SKM-1 (cell line): Measurements from ENCODE around the gene TMEM51.

Experiments used
- DNase-seq: peaks from one replicate; lab custom pipeline; 2025; ENCODE audit not compliant: unreplicated experiment; lab: John Stamatoyannopoulos, UW

The TMEM51 gene

GRCh38 chr1:15191770-15192169, 38.2 kb downstream of the TMEM51 start:
- DNase-seq, result no peak

GRCh38 chr1:15192916-15193550, 39.5 kb downstream of the TMEM51 start:
- no peak for DNase-seq

- no peak for DNase-seq
These were observed 42.0 kb downstream of the TMEM51 start for GRCh38 chr1:15195420-15196052.

- no peak for DNase-seq
These were observed 42.5 kb downstream of the TMEM51 start for GRCh38 chr1:15196069-15196468.

DNA sequence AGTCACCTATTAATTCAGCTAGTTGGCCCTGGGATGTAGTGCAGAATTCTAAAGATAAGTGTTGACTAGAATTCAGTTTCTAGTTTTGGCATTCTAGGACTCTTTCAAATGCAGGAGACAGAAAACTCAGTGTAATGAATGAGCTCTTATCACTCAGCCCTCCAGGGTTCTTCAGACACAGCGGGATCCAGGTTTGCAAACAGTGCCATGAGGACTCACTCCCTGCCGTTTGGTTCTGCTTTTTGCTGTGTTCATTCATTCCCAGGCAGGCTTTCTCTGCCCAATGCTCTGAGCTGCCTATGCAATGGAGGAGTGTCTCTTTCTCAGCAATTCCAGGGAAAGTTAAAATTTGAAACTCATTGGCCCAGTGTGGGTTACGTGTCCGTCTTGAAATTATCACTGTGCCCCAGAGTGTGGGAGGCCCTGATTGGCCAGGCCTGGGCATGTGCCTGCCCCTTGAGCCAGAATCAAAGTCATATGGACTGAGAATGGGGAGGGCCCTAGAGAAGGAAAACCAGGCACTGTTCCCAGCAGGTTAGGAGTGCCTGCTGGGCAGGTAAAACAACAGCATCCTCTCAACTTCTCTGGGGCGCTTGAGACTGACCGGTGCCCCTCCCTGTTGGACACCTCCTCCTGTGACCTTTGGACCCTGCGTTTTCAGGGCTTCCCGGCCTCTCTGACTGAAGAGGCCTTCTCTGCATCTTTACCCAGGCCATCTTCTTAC, 43.4 kb downstream of the TMEM51 start:
- DNase-seq, result no peak

DNA sequence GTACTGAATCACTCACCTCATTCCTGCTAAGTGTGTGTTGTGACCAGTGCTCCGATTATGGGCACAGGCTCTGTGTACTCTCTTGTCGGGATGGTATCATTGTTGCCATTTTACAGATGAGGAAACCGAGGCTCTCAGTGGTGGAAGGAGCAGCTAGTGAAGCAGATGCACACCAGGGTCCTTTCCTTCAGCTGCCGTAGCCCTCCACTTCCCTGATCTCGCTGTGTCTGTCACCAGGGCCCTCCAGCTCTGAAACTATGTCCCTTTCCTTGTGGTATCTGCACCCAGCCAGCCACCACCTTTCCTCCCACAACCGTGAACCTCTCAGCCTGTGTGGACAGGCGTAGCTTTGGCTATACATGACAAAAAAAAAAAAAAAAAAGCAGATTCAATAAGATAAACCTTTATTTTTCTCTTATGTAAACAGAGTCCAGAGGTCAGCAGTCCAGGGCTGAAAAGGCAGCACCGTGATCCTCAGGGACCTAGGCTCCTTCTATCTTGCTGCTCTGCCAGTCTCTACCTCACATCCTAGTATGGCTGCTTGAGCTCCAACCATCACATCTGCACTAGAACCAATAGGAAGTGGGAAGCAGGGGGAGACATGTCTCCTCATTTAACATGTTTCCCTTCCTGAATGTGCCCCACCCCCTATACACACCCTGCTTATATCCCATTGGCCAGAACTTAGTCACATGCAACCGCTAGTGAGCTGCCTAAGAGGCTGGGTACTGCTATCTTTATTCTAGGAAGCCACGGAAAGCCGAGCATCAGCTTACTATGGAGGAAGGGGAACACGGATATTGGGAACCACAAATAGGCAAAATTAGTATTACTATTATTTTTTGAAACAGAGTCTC, 44.3 kb downstream of the TMEM51 start:
- DNase-seq, result no peak

GRCh38 chr1:15198684-15199083, 45.1 kb downstream of the TMEM51 start:
- DNase-seq, result no peak

GRCh38 chr1:15201221-15201620, 47.7 kb downstream of the TMEM51 start:
- DNase-seq, result no peak

DNA sequence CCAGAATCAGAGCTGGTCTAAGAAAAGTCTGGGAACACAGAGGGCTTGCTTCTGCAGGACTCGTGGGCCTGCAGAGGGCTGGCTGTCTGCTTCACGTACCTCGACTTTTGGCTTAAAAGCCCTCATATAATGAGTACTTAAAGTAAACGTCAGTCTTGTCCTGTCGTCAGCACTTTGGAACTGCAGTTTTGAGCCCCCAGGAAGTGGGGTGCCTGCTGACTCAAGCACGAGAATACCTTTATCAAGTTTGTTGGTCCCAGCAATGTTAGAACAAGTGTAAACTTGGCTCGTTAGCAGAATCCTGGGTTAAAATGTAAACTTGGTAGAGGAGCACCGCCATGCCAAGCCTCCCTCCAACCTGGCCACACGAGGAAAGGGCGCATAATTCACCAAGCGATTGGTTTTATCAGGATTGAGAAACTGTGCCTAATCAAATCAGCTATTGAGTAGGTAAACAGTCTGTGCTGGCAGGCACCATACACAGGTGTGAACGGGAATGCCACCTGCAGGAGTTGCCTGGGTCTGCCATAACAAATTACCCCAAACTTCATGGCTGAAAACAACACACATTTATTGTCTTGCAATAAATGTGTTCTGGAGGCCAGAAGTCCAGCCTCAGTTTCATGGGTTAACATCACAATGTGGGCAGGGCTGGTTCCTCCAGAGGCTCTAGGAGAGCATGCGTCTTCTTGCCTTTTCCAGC, 48.5 kb downstream of the TMEM51 start:
- no peak for DNase-seq

DNA sequence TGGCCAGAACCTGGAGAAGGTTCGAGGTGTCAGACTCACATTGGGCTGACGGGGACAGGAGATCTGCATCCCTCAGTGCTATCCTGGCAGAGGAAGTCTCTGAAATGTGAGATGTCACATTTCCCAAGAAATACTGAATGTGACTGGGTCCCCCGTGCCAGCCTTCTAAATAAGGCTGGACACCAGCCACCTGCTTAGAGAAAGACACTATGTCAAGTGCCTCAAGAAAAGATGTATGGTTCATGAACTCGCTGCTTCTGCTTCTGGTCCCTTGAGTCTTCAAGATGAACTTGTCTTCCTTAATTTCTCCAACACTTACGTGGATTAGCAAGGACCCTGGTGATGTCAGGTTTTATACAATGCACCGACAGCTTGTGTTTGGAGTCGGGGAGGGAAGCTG, 51.4 kb downstream of the TMEM51 start:
- no peak for DNase-seq

DNA sequence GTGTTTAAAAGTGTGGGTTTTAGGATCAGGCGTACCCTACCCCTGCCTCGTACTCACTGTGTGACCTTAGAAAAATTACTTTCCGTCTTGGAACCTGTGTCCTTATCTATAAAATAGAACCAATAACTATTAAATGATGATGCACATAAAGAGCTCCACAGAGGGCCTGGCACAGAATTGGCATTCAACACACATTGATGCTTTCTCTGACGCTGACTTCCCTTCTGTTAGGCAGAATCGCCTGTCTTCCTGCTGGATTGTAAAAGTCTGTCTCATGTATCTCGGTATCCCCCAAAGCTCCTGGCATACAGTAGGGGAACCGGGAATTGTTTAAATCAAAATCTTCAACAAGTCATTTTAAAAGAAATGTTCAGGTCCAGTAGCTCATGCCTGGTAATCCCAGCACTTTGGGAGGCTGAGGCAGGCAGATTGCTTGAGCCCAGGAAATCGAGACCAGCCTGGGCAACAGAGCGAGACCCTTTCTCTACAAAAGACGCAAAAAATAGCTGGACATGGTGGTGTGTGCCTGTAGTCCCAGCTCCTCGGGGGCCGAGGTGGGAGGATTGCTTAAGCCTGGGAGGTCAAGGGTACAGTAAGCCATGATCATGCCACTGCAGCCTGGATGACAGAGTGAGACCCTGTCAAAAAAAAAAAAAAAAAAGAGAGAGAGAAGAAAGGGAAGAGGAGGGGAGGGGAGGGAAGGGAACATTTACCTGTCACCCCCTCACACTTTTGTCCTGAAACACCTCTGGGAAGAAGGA, 52.2 kb downstream of the TMEM51 start:
- DNase-seq, result no peak

DNA sequence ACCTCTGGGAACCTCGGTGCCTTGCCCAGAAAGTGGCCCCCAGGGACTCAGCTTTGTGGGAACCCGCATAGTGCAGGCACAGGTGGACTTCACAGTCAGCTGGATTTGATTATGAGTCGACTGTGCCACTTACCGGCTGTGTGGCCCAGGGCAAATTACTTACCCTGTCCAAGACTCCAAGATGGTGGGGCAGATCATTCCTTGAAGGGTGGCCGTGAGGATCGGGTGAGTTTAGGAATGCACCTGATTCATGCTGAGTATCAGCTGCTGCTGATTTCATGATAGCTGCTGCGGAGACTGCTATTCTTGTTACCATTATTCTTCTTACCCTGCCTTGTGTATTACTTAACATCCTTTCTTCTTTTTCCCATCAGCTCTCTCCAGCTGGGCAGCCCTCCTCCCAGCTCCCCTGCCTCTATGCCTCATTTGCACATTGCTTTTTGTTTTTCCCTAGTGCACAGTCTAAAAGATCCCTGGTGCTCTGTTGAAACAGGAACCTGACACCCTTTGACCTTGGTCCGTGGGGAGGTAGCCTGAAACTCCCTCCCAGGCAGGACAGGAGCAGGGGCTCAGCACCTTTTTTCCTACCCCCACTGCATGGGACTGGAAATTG, 53.0 kb downstream of the TMEM51 start:
- no peak for DNase-seq

DNA sequence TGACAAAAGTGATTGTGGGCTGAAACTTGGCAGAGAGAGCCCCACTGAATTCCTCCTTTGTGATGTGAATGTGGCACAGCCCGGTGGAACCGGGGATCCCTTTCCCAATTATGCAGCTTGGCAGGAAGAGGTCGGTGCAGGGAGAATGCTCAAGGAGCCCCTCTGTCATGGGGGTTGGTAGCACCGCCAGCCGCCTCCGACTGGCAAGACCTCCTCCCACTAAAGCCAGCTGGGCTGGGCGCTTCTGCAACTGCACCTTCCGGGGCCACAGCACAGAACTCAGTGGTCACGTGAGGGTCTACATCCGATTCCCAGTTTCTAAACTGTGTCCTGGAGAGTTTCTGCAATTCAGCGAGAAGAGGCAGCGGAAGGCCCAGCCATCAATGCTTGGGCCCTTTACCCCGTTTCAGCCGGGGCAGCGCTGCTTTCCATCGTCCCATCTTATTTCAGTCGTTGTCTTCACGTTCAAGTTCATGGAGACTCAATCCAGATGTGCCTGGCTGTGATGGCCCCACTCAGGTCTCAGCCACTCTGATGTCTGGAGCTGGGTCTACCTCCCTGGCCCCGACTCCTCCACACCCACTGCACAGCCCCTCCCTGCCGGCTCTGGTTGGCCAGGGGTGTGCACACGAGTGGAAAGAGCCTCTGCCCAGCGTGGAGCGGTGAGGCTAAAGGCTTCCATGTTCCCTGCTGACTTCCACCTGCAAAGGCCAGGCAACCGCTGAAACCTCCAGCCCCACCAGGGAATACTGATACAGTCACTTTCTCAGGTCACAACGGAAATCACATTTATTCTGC, 53.7 kb downstream of the TMEM51 start:
- no peak for DNase-seq

DNA sequence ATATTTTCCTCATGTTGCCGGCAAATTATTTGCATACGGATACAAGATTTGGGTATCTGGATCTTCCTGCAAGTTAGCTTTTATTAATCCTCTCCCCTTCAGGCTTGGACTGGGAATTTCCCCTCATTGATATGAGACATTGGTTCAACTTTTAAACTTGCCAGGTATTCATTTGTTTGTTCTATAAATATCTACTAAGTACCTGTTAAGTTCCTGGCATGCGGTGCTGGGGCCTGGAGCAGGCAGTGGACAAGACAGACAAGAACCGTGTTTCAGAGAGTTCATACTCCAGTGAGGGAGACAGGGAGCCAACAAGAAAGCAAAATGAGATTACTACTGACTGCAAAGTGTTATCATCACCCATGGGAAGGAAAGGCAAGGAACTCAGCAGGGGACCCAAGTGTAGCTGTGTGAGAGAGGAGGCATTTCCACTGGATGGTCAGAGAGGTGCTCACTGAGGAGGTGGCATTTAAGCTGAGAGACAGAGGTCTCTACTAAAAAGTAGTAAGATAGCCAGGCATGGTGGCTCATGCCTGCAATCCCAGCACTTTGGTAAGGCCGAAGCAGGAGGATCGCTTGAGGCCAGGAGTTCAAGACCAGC, 54.4 kb downstream of the TMEM51 start:
- DNase-seq, result no peak

DNA sequence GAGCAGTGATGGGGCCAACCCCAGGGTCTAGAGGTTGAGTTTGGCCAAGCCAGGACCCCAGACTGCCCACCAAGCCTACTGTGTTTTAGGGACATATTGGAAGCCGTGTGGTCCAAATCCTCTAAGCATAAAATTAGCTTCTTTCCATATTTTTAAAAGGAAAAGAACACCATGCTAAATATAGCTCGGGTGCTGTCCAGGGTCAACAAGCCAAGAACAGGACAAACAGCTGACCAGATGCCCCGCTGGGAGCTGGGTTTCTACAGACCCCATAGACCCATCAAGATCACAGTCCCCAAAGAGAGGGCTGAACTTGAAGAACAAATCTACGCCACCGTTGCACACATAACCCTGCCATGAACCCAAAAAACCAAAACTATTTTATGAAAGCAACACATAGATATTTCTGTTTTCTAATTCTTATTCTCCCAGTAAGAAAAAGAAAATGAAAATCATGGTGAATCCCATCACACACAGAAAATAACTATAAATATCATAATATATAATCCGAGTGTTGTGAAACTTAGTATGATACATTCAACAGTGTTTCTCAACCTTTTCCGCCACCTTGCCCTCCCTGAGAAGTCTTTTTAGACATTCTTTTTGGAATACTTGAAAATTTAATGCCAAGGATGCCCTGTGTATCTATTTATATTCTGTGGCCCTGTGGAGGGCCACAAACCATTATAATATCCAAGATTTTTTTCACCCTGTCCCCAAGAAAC, 57.3 kb downstream of the TMEM51 start:
- DNase-seq, result no peak

DNA sequence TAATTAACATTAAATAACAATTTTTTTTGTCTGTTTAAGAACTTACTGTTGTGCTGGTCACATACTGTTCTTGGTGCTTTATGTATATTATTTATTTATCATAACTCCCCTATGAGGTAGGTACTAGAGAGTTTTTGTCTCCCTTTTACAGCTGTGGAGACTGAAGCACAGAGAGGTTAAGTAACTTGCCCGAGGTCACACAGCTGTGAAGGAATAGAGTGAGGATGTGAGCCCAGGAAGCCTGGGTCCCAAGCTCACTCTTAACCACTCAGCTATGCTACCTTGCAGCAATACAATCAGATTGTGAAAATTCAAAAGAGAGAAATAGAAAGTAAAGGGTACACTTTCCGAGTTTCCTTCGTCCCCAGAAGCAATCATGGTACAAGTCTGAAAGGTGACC, 57.9 kb downstream of the TMEM51 start:
- DNase-seq, result no peak

GRCh38 chr1:15212216-15212953, 58.8 kb downstream of the TMEM51 start:
- no peak for DNase-seq
